Caco-2 (cell line): ENCODE measurements around the gene IL1A. TPM values are rescaled to one million over a fixed set of nuclear protein-coding genes. Genes with fewer than 3 reads are reported as not detected.

ENCODE experiments used
- BruUV-seq: library from RNA; stranded (reverse); fragments of 400-500 nt; replicated peaks from 2 replicates; lab custom pipeline; 2021; lab: Mats Ljungman, UMichigan
- CTCF ChIA-PET: fragments of 300-600 bp; sonication (Branson Sonifier 250); formaldehyde crosslinking; loops from one replicate; lab custom pipeline; 2022; ENCODE audit warnings: antibody characterized with exemption; lab: Charles Lee
- POLR2A ChIA-PET: fragments of 300-600 bp; sonication (Branson Sonifier 250); formaldehyde crosslinking; loops from one replicate; lab custom pipeline; 2022; ENCODE audit warnings: antibody characterized with exemption; lab: Charles Lee
- DNase-seq, 2 experiments: peaks; one replicate each; pipeline versions ENCODE4 v3.0.0 to v3.0.0-alpha.2; 2020 to 2022
- H3K27me3 ChIP-seq: replicated peaks from 2 replicates; pipeline ENCODE4 v1.6.0; 2011; ENCODE audit warnings: low read length; ENCODE audit not compliant: control insufficient read depth, insufficient read depth
- H3K36me3 ChIP-seq: 2 replicates; pipeline ENCODE4 v1.5.1; 2011; ENCODE audit warnings: low read length; ENCODE audit not compliant: control insufficient read depth, insufficient read depth
- H3K4me1 ChIP-seq: fragments of 250-450 bp; sonication (Bioruptor Pico); 2 replicates; pipeline ENCODE4 v1.5.1; 2020; ENCODE audit warnings: mild to moderate bottlenecking
- H3K4me3 ChIP-seq: 2 replicates; pipeline ENCODE4 v1.5.1; 2011; ENCODE audit warnings: low read depth, mild to moderate bottlenecking, control low read depth, low read length
- H3K9me3 ChIP-seq: fragments of 250-450 bp; sonication (Bioruptor Pico); 2 replicates; pipeline ENCODE4 v1.5.1; 2020; ENCODE audit warnings: mild to moderate bottlenecking, moderate library complexity
- H3K27ac Mint-ChIP-seq: one replicate; pipeline ENCODE4 v1.8.0; 2022; ENCODE audit warnings: mixed read lengths; ENCODE audit not compliant: unreplicated experiment
- H3K27me3 Mint-ChIP-seq: one replicate; pipeline ENCODE4 v1.8.0; 2022; ENCODE audit warnings: mixed read lengths; ENCODE audit not compliant: insufficient read depth, unreplicated experiment
- H3K36me3 Mint-ChIP-seq: one replicate; pipeline ENCODE4 v1.8.0; 2022; ENCODE audit warnings: mild to moderate bottlenecking, mixed read lengths; ENCODE audit not compliant: insufficient read depth, unreplicated experiment
- H3K4me1 Mint-ChIP-seq: one replicate; pipeline ENCODE4 v1.8.0; 2022; ENCODE audit warnings: low read depth, mixed read lengths; ENCODE audit not compliant: unreplicated experiment
- H3K4me3 Mint-ChIP-seq: one replicate; pipeline ENCODE4 v1.8.0; 2022; ENCODE audit warnings: mild to moderate bottlenecking, moderate library complexity, mixed read lengths; ENCODE audit not compliant: unreplicated experiment
- H3K9me3 Mint-ChIP-seq: one replicate; pipeline ENCODE4 v1.8.0; 2022; ENCODE audit warnings: mixed read lengths; ENCODE audit not compliant: unreplicated experiment
- CTCF ChIP-seq, 2 experiments: fragments of 200-600 bp in 1 of 2; IDR thresholded peaks; 1 replicate in 1 of 2; 2 replicates in 1 of 2; pipeline versions ENCODE4 v1.5.1 to v1.8.0; 2011 to 2022; ENCODE audit warnings: antibody characterized with exemption in 1 of 2, control low read depth in 1 of 2, inconsistent platforms in 1 of 2, low read depth in 1 of 2, low read length in 1 of 2, mild to moderate bottlenecking in 1 of 2, moderate library complexity in 1 of 2; ENCODE audit not compliant: insufficient read depth in 1 of 2, severe bottlenecking in 1 of 2, unreplicated experiment in 1 of 2
- intact Hi-C: fragments of 100-400 bp; cut with micrococcal nuclease; formaldehyde crosslinking; loops from one replicate; pipeline ENCODE4 v1.10.0; 2022; ENCODE audit not compliant: unreplicated experiment
- total RNA-seq: library from RNA; stranded (reverse); gene quantifications from 2 replicates; pipeline ENCODE4 v1.2.3, GENCODE V29; 2022

The IL1A gene
- total RNA-seq, 1 experiment from 2014 or later, result not detected

GRCh38 chr2:112821142-112821541 lies 36.8 kb upstream of the IL1A start:
- Mint-ChIP-seq H3K27ac (no peak overlapping the region), H3K4me1 (no peaks in the 10 kb centered on the region), H3K27me3 (no peaks in the 10 kb centered on the region), H3K36me3 (no peaks in the 10 kb centered on the region), H3K4me3 (no peak overlapping the region), H3K9me3 (no peaks in the 10 kb centered on the region)
- intact Hi-C loops, result no loop called here
- TF ChIP-seq CTCF (IDR thresholded peaks at IDR 0.05; ENCODE audit: insufficient read depth in 1 of 2, low read depth in 1 of 2, low read length in 1 of 2, severe bottlenecking in 1 of 2, unreplicated experiment in 1 of 2), result no peak
- POLR2A ChIA-PET, result no interaction called here
- Histone ChIP-seq H3K4me1 (0 out of 2 replicates have a peak, but pooled peaks cover 5% of the 10 kb centered on the region), H3K9me3 (no peaks in the 10 kb centered on the region), H3K36me3 (no peaks in the 10 kb centered on the region), H3K27me3 (no peaks in the 10 kb centered on the region), H3K4me3 (no peak overlapping the region)
- CTCF ChIA-PET, result no interaction called here
- DNase-seq, result no peak
- BruUV-seq, result no TSS peak

GRCh38 chr2:112820343-112820742 lies 36.0 kb upstream of the IL1A start:
- intact Hi-C loops, result no loop called here
- Histone ChIP-seq H3K27me3 (no peaks in the 10 kb centered on the region), H3K36me3 (no peaks in the 10 kb centered on the region), H3K4me3 (no peak overlapping the region), H3K9me3 (no peaks in the 10 kb centered on the region), H3K4me1 (0 out of 2 replicates have a peak, but pooled peaks cover 5% of the 10 kb centered on the region)
- no peaks in the 10 kb centered on the region for H3K4me1 Mint-ChIP-seq
- no peak overlapping the region for H3K4me3 Mint-ChIP-seq
- ChIA-PET POLR2A (no interaction called here), CTCF (no interaction called here)
- no peak for DNase-seq
- no TSS peak for BruUV-seq
- TF ChIP-seq CTCF (IDR thresholded peaks at IDR 0.05; ENCODE audit: insufficient read depth in 1 of 2, low read depth in 1 of 2, low read length in 1 of 2, severe bottlenecking in 1 of 2, unreplicated experiment in 1 of 2), result no peak
- no peak overlapping the region for H3K27ac Mint-ChIP-seq
- H3K27me3 Mint-ChIP-seq, result no peaks in the 10 kb centered on the region
- H3K36me3 Mint-ChIP-seq, result no peaks in the 10 kb centered on the region
- no peaks in the 10 kb centered on the region for H3K9me3 Mint-ChIP-seq

DNA sequence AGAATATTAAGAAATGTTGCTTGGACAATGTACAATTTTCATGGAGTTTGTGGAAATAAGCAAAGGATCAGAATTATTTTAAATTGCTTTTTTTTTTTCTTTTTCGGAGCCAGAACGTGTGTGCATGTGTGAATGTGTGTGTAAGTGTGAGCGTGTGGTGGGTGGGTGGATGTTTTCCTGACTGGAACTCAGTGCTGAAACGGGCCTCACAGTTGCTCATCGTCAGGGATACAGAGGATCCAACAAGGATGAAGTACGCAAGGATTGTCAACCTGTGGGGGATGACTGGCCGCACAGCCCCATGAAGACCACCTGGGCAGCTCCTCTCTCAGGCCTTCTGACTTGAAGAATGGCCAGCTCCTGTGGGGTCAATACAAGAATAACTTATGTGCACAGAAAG lies 34.8 kb upstream of the IL1A start:
- no peaks in the 10 kb centered on the region for H3K27me3 ChIP-seq
- H3K4me1 ChIP-seq, result peaks cover 10% of the 10 kb centered on the region; the same call in 1 of the 2 replicates
- POLR2A ChIA-PET, result no interaction called here
- Mint-ChIP-seq H3K4me1 (no peaks in the 10 kb centered on the region), H3K4me3 (no peak overlapping the region), H3K27me3 (no peaks in the 10 kb centered on the region), H3K27ac (no peak overlapping the region), H3K36me3 (no peaks in the 10 kb centered on the region), H3K9me3 (no peaks in the 10 kb centered on the region)
- no peaks in the 10 kb centered on the region for H3K36me3 ChIP-seq
- intact Hi-C loops, result no loop called here
- no peak for TF ChIP-seq CTCF (IDR thresholded peaks at IDR 0.05; ENCODE audit: insufficient read depth in 1 of 2, low read depth in 1 of 2, low read length in 1 of 2, severe bottlenecking in 1 of 2, unreplicated experiment in 1 of 2)
- no peak overlapping the region for H3K4me3 ChIP-seq
- CTCF ChIA-PET, result interaction anchor here (0.7 kb wide), 1 partner anchor 231 kb away, joined by 3 read pairs; no protein-coding TSS in a partner anchor
- H3K9me3 ChIP-seq, result no peaks in the 10 kb centered on the region
- no peak for DNase-seq
- BruUV-seq, result no TSS peak
